B cell (primary cell): ENCODE results near the gene HOXB3. TPM values are rescaled to one million over a fixed set of nuclear protein-coding genes. Genes with fewer than 3 reads are reported as not detected.

Experiments used
- ATAC-seq: fragments of 200-7000 bp; cut with Tn5 transposase; one replicate; pipeline ENCODE4 v1.10.0; 2021; ENCODE audit warnings: low read depth, mild to moderate bottlenecking, moderate number of reproducible peaks, moderate library complexity
- CTCF ChIA-PET: fragments of 350-600 bp; sonication (Branson Sonifier 250); formaldehyde crosslinking; loops from one replicate; lab custom pipeline; 2021; ENCODE audit warnings: antibody characterized with exemption, inconsistent platforms; lab: Charles Lee
- POLR2A ChIA-PET: fragments of 350-600 bp; sonication (Branson Sonifier 250); formaldehyde crosslinking; loops from one replicate; lab custom pipeline; 2021; ENCODE audit warnings: antibody characterized with exemption; lab: Charles Lee
- DNase-seq: peaks from one replicate; pipeline ENCODE4 v3.0.0; 2013
- H2AFZ ChIP-seq: 2 replicates; pipeline ENCODE4 v1.6.1; 2012; ENCODE audit warnings: mild to moderate bottlenecking, low read depth, low read length; ENCODE audit not compliant: insufficient read depth, poor library complexity, severe bottlenecking
- H3K27ac ChIP-seq, 2 donors: 1 replicate in 1 of 2; 2 replicates in 1 of 2; pipeline ENCODE4 v1.5.1; 2012 to 2013; ENCODE audit warnings: low read length in 2 of 2, mild to moderate bottlenecking in 2 of 2, moderate library complexity in 1 of 2
- H3K27me3 ChIP-seq, 4 experiments: fragments of 200-600 bp in 1 of 4; sonication (generic) in 1 of 4; replicated peaks in 1 of 4; 1 replicate in 2 of 4; 2 replicates in 2 of 4; pipeline versions ENCODE4 v1.6.1 to v1.7.0; 2013 to 2016; ENCODE audit warnings: low read length in 3 of 4, mild to moderate bottlenecking in 2 of 4, mixed read lengths in 1 of 4, moderate library complexity in 1 of 4; ENCODE audit not compliant: insufficient read depth in 4 of 4, control insufficient read depth in 3 of 4; ENCODE audit errors: control extremely low read depth in 1 of 4
- H3K36me3 ChIP-seq, 2 experiments: replicated peaks in 1 of 2; 1 replicate in 1 of 2; 2 replicates in 1 of 2; pipeline versions ENCODE4 v1.6.1 to v1.7.1; 2013; ENCODE audit warnings: low read length in 1 of 2; ENCODE audit not compliant: insufficient read depth in 2 of 2, control insufficient read depth in 1 of 2; ENCODE audit errors: control extremely low read depth in 1 of 2, extremely low read depth in 1 of 2
- H3K4me1 ChIP-seq, 2 donors: fragments of 200-600 bp in 1 of 2; sonication (generic) in 1 of 2; 1 replicate in 1 of 2; 2 replicates in 1 of 2; pipeline versions ENCODE4 v1.5.1 to v1.6.1; 2013 to 2017; ENCODE audit warnings: low read length in 2 of 2; ENCODE audit not compliant: control insufficient read depth in 2 of 2, insufficient read depth in 2 of 2
- H3K4me2 ChIP-seq: replicated peaks from 2 replicates; pipeline ENCODE3; 2012; ENCODE audit warnings: mild to moderate bottlenecking, low read depth, low read length; ENCODE audit not compliant: poor library complexity, severe bottlenecking
- H3K4me3 ChIP-seq, 5 experiments: fragments of 200-600 bp in 1 of 5; sonication (generic) in 1 of 5; 1 replicate in 3 of 5; 2 replicates in 2 of 5; pipeline versions ENCODE4 v1.5.1 to v1.7.0; 2011 to 2016; ENCODE audit warnings: low read length in 4 of 5, mild to moderate bottlenecking in 4 of 5, low read depth in 2 of 5, control low read depth in 1 of 5, moderate library complexity in 1 of 5; ENCODE audit not compliant: insufficient read depth in 1 of 5; ENCODE audit errors: control extremely low read depth in 1 of 5, extremely low read depth in 1 of 5
- H3K79me2 ChIP-seq: fragments of 200-600 bp; sonication (generic); one replicate; pipeline ENCODE4 v1.6.0; 2016; ENCODE audit warnings: low read length; ENCODE audit not compliant: control insufficient read depth, insufficient read depth
- H3K9ac ChIP-seq: fragments of 200-600 bp; sonication (generic); 2 replicates; pipeline ENCODE4 v1.6.1; 2017; ENCODE audit warnings: mild to moderate bottlenecking, low read length, moderate library complexity
- H3K9me3 ChIP-seq, 3 donors: one replicate each; pipeline versions ENCODE4 v1.6.1 to v1.7.1; 2013; ENCODE audit warnings: low read length in 2 of 3; ENCODE audit not compliant: control insufficient read depth in 2 of 3, insufficient read depth in 1 of 3; ENCODE audit errors: control extremely low read depth in 1 of 3
- H4K20me1 ChIP-seq: 2 replicates; pipeline ENCODE4 v1.6.0; 2012; ENCODE audit warnings: mild to moderate bottlenecking, low read length; ENCODE audit not compliant: insufficient read depth, control insufficient read depth, poor library complexity, severe bottlenecking
- H3K27ac Mint-ChIP-seq: one replicate; pipeline ENCODE4 v1.8.0; 2021; ENCODE audit warnings: mixed read lengths
- H3K27me3 Mint-ChIP-seq: one replicate; pipeline ENCODE4 v1.8.0; 2021; ENCODE audit warnings: mixed read lengths
- H3K4me1 Mint-ChIP-seq: one replicate; pipeline ENCODE4 v1.8.0; 2021; ENCODE audit warnings: mixed read lengths
- H3K4me3 Mint-ChIP-seq: one replicate; pipeline ENCODE4 v1.8.0; 2021; ENCODE audit warnings: mixed read lengths
- H3K9me3 Mint-ChIP-seq: one replicate; pipeline ENCODE4 v1.8.0; 2022; ENCODE audit warnings: mixed read lengths; ENCODE audit not compliant: insufficient read depth
- EZH2 ChIP-seq: IDR thresholded peaks from 2 replicates; pipeline ENCODE4 v1.6.1; 2012; ENCODE audit warnings: borderline replicate concordance, low read depth, mild to moderate bottlenecking, moderate library complexity, low read length; ENCODE audit not compliant: insufficient read depth, poor library complexity, severe bottlenecking
- WGBS: methylation state at CpG from one replicate; pipeline ENCODE4 v1.1.5; 2013; ENCODE audit warnings: missing lambda C conversion rate; ENCODE audit not compliant: insufficient coverage; 5-methylcytosine and 5-hydroxymethylcytosine counted together
- intact Hi-C: fragments of 100-400 bp; cut with micrococcal nuclease; formaldehyde crosslinking; loops from one replicate; pipeline ENCODE4 v1.10.0; 2022
- polyA plus RNA-seq: library from polyadenylated mRNA; depleted of rRNA; stranded (reverse); fragments of >200 nt; gene quantifications from 2 replicates; pipeline ENCODE4 v1.2.3, GENCODE V29; 2012
- total RNA-seq, 2 donors: library from RNA; stranded (reverse); fragments of 120-200 nt in 1 of 2; gene quantifications; 1 replicate in 1 of 2; 2 replicates in 1 of 2; pipeline versions ENCODE4 v1.2.3 to v1.2.4, GENCODE V29; 2013 to 2022
- TF ChIP-seq, protein P1 (sequence below): fragments of 200-600 bp; IDR thresholded peaks from one replicate; pipeline ENCODE4 v1.8.0; 2022; ENCODE audit warnings: antibody characterized with exemption, mild to moderate bottlenecking

Gene HOXB3
- total and polyA plus RNA-seq, 2 donors (not counting 1 experiment from before 2014, with no cell fraction given) = 3.0 to 4.0 TPM

- peaks cover 0 to 6% (median 0%) of the 10 kb centered on the region in 3 donors for H3K9me3 ChIP-seq
- H3K4me1 ChIP-seq = peaks cover 11 to 14% of the 10 kb centered on the region in 2 donors
- ChIA-PET CTCF (interaction anchor here (0.5 kb wide), 1 partner anchor 741 kb away, joined by 3 read pairs; no protein-coding TSS in a partner anchor), POLR2A (no interaction called here)
- 80% methylated on average over 22 of the region's 26 CpGs for WGBS
- Mint-ChIP-seq H3K27me3 (peaks cover 18% of the 10 kb centered on the region), H3K4me3 (no peak overlapping the region), H3K4me1 (peaks cover 11% of the 10 kb centered on the region), H3K27ac (no peak overlapping the region), H3K9me3 (no peaks in the 10 kb centered on the region)
- no peak overlapping the region for H3K27ac ChIP-seq
- no peak for ATAC-seq
- H3K27me3 ChIP-seq = peaks cover 0 to 45% (median 22%) of the 10 kb centered on the region in 4 experiments
- H4K20me1 ChIP-seq = no peaks in the 10 kb centered on the region
- H2AFZ ChIP-seq = no peak overlapping the region
- H3K9ac ChIP-seq = no peak overlapping the region
- no peaks in the 10 kb centered on the region for H3K79me2 ChIP-seq
- intact Hi-C loops = no loop called here
- H3K4me3 ChIP-seq = no peak overlapping the region
- DNase-seq = no peak
- no peak for TF ChIP-seq EZH2
- TF ChIP-seq, protein P1, sequence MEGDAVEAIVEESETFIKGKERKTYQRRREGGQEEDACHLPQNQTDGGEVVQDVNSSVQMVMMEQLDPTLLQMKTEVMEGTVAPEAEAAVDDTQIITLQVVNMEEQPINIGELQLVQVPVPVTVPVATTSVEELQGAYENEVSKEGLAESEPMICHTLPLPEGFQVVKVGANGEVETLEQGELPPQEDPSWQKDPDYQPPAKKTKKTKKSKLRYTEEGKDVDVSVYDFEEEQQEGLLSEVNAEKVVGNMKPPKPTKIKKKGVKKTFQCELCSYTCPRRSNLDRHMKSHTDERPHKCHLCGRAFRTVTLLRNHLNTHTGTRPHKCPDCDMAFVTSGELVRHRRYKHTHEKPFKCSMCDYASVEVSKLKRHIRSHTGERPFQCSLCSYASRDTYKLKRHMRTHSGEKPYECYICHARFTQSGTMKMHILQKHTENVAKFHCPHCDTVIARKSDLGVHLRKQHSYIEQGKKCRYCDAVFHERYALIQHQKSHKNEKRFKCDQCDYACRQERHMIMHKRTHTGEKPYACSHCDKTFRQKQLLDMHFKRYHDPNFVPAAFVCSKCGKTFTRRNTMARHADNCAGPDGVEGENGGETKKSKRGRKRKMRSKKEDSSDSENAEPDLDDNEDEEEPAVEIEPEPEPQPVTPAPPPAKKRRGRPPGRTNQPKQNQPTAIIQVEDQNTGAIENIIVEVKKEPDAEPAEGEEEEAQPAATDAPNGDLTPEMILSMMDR = no peak
- H3K36me3 ChIP-seq = no peaks in the 10 kb centered on the region
- no peak overlapping the region for H3K4me2 ChIP-seq
Measured at GRCh38 chr17:48571024-48571818, 18.8 kb downstream of the HOXB3 start.
